ENCODE measurements around the gene DEFB129.

DEFB129 gene

DNA sequence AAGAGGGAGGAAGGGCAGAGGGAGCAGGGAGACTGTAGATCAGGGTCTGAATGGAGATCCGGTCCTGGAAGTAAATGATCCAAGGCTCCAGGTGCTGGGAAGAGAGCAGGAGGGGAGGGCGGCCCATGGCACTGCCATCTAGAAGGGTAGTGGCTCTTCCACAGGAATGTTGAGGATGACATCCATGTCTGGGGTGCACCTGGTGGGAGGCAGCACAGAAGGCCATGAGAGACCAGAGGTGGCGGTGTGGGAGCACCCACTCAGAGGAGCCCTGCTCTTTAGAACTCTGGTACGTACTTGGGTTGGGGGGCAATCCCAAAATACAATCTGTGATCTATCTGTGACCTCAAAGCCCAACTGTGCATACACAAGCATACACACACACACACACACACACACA lies 44.0 kb downstream of the DEFB129 start:
- Histone ChIP-seq H3K27me3 (ENCODE audit: control insufficient read depth in 2 of 2, insufficient read depth in 2 of 2, low read length in 2 of 2) (no peaks in the 10 kb centered on the region), H3K4me3 (ENCODE audit: low read length in 2 of 2) (no peak overlapping the region), H3K36me3 (ENCODE audit: control insufficient read depth in 2 of 2, insufficient read depth in 2 of 2, low read length in 2 of 2) (peaks cover 0 to 9% of the 10 kb centered on the region in 2 donors), H3K9ac (ENCODE audit: low read depth in 1 of 2, low read length in 2 of 2) (no peak overlapping the region), H3K9me3 (ENCODE audit: control insufficient read depth in 2 of 2, low read length in 2 of 2) (no peaks in the 10 kb centered on the region), H3K4me1 (ENCODE audit: control insufficient read depth in 2 of 2, insufficient read depth in 2 of 2, low read length in 2 of 2) (peaks cover 4 to 7% of the 10 kb centered on the region in 2 donors), H3K27ac (ENCODE audit: low read depth in 2 of 2, low read length in 2 of 2) (no peak overlapping the region)

DNA sequence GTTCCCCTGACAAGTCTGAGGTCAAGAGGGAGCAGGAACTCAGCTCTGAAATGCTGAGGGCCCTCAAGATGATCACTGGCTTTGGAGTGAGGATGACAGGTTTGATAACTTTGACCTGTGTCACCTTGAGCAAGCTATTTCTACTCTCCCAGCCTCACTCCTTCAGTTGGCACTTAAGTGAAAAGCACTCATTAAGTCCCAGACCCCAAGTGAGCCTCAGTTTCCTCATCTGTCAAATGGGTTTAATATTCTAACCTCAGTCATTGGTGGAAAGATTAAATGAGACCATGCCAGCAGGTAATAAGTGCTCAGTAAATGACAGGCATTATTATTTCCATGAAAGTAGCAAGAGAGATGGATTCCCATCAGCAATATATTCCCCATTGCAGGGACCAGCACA lies 44.5 kb downstream of the DEFB129 start:
- Histone ChIP-seq H3K27ac (ENCODE audit: low read depth in 2 of 2, low read length in 2 of 2) (no peak overlapping the region), H3K36me3 (ENCODE audit: control insufficient read depth in 2 of 2, insufficient read depth in 2 of 2, low read length in 2 of 2) (peaks cover 4 to 13% of the 10 kb centered on the region in 2 donors), H3K4me1 (ENCODE audit: control insufficient read depth in 2 of 2, insufficient read depth in 2 of 2, low read length in 2 of 2) (peaks cover 4 to 6% of the 10 kb centered on the region in 2 donors), H3K9me3 (ENCODE audit: control insufficient read depth in 2 of 2, low read length in 2 of 2) (no peaks in the 10 kb centered on the region), H3K9ac (ENCODE audit: low read depth in 1 of 2, low read length in 2 of 2) (no peak overlapping the region), H3K27me3 (ENCODE audit: control insufficient read depth in 2 of 2, insufficient read depth in 2 of 2, low read length in 2 of 2) (no peaks in the 10 kb centered on the region), H3K4me3 (ENCODE audit: low read length in 2 of 2) (no peak overlapping the region)

DNA sequence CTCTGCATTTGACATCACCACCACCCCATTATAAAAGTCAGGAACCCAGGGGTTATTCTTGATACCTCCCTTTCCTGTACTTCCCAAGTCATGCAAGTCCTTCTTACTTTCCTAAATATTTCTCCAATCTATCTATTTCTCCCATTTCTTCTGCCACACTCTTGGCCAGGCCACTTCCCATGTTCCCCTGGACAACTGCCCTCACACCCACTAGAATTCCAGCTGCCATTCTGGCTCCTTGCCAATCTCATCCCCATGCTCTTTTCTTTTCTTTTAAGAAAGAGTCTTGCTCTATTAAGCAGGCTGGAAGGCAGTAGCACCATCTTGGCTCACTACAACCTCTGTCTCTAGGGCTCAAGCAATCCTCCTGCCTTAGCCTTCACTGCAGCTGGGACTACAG lies 45.7 kb downstream of the DEFB129 start:
- Histone ChIP-seq H3K4me3 (ENCODE audit: low read length in 2 of 2) (no peak overlapping the region), H3K36me3 (ENCODE audit: control insufficient read depth in 2 of 2, insufficient read depth in 2 of 2, low read length in 2 of 2) (peaks cover 6 to 25% of the 10 kb centered on the region in 2 donors), H3K9ac (ENCODE audit: low read depth in 1 of 2, low read length in 2 of 2) (no peak overlapping the region), H3K27ac (ENCODE audit: low read depth in 2 of 2, low read length in 2 of 2) (no peak overlapping the region), H3K9me3 (ENCODE audit: control insufficient read depth in 2 of 2, low read length in 2 of 2) (no peaks in the 10 kb centered on the region), H3K27me3 (ENCODE audit: control insufficient read depth in 2 of 2, insufficient read depth in 2 of 2, low read length in 2 of 2) (no peaks in the 10 kb centered on the region), H3K4me1 (ENCODE audit: control insufficient read depth in 2 of 2, insufficient read depth in 2 of 2, low read length in 2 of 2) (no peaks in the 10 kb centered on the region)

DNA sequence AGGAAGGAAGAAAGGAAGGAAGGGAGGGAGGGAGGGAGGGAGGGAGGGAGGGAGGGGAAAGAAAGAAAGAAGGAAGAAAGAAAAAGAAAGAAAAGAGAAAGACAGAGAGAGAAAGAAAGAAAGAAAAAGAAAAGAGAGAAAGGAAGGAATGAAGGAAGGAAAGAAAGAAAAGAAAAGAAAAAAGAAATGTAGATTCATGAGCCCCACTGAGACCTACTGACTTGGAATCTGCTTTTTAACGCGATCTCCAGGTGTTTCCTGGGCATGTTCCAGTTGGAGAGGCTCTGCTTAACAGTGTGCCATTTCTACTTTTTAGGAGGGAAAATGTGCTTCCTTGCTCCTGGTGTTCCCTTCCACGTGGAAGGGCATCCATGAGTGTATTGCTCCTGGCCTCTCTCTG lies 46.8 kb downstream of the DEFB129 start:
- Histone ChIP-seq H3K4me3 (ENCODE audit: low read length in 2 of 2) (no peak overlapping the region), H3K27me3 (ENCODE audit: control insufficient read depth in 2 of 2, insufficient read depth in 2 of 2, low read length in 2 of 2) (no peaks in the 10 kb centered on the region), H3K36me3 (ENCODE audit: control insufficient read depth in 2 of 2, insufficient read depth in 2 of 2, low read length in 2 of 2) (peaks cover 9 to 30% of the 10 kb centered on the region in 2 donors), H3K27ac (ENCODE audit: low read depth in 2 of 2, low read length in 2 of 2) (no peak overlapping the region), H3K9me3 (ENCODE audit: control insufficient read depth in 2 of 2, low read length in 2 of 2) (no peaks in the 10 kb centered on the region), H3K4me1 (ENCODE audit: control insufficient read depth in 2 of 2, insufficient read depth in 2 of 2, low read length in 2 of 2) (no peaks in the 10 kb centered on the region), H3K9ac (ENCODE audit: low read depth in 1 of 2, low read length in 2 of 2) (no peak overlapping the region)

DNA sequence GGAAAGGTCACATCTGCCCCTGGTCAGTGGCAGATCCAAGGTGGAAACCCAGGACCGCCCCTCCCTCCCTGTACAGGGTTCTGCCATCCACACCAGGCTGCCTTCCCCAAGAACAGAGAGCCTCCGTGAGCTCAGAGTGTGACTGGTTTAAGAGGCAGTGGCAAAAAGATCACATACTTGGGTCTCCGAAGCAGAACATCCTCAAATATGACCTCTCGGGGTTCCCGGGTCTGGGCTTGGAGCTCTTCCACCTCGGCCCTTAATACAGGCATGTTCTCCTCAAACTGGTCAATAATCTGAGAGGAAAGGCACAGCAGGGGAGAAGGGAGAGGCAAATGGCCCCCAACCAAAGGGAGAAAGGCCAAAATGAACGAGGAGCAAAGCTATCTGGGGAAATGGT lies 48.7 kb downstream of the DEFB129 start:
- no peak overlapping the region for H3K4me3 ChIP-seq (ENCODE audit: low read length in 2 of 2)
- no peaks in the 10 kb centered on the region for H3K9me3 ChIP-seq (ENCODE audit: control insufficient read depth in 2 of 2, low read length in 2 of 2)
- H3K27me3 ChIP-seq (ENCODE audit: control insufficient read depth in 2 of 2, insufficient read depth in 2 of 2, low read length in 2 of 2) = no peaks in the 10 kb centered on the region
- H3K36me3 ChIP-seq (ENCODE audit: control insufficient read depth in 2 of 2, insufficient read depth in 2 of 2, low read length in 2 of 2) = peaks cover 9 to 33% of the 10 kb centered on the region in 2 donors
- no peak overlapping the region for H3K27ac ChIP-seq (ENCODE audit: low read depth in 2 of 2, low read length in 2 of 2)
- H3K9ac ChIP-seq (ENCODE audit: low read depth in 1 of 2, low read length in 2 of 2) = no peak overlapping the region
- H3K4me1 ChIP-seq (ENCODE audit: control insufficient read depth in 2 of 2, insufficient read depth in 2 of 2, low read length in 2 of 2) = no peaks in the 10 kb centered on the region

DNA sequence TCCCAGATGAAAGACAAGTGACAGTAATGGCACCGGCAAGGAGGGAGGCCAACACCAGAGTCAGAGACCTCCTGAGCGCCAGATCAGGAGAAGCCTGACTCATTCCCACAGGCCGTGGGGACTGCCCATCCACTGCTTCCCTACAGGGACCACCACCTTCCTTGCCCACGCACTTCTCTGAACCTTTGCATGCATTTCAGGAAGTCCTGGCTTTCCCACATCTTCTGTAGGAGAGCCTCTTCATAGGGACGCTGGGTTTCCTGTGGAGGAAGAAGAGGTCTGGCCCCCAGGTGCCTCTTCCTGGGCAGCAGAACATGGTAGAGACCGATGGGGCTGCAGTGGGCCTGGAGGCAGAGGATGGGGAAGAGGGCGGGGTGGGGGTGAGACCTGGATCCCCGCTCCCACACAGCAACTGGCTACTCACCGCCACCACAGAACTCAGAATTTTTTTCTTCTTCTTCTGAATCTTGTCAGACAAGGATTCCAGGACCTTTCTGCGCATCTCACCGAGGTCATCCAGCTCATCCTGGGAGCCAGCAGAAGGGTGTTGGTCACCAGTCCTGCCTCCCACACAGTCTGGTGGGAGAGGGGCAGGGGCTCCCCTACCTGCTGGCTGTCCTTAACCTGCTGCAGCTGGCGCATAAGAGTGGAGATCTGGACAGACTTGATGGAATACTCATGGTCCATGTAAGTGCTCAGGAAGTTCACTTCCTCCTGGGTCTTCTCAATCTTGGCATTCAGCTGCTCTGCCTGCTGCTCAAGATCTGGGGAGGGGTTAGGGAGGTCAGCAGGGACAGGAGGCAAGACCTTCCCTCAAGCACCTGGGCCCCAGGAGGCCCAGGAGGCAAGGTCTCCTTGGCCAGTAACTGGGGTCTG lies 49.8 kb downstream of the DEFB129 start:
- no peak overlapping the region for H3K9ac ChIP-seq (ENCODE audit: low read depth in 1 of 2, low read length in 2 of 2)
- H3K4me1 ChIP-seq (ENCODE audit: control insufficient read depth in 2 of 2, insufficient read depth in 2 of 2, low read length in 2 of 2) = no peaks in the 10 kb centered on the region
- no peaks in the 10 kb centered on the region for H3K9me3 ChIP-seq (ENCODE audit: control insufficient read depth in 2 of 2, low read length in 2 of 2)
- H3K36me3 ChIP-seq (ENCODE audit: control insufficient read depth in 2 of 2, insufficient read depth in 2 of 2, low read length in 2 of 2) = peaks cover 9 to 33% of the 10 kb centered on the region in 2 donors
- no peak overlapping the region for H3K4me3 ChIP-seq (ENCODE audit: low read length in 2 of 2)
- no peak overlapping the region for H3K27ac ChIP-seq (ENCODE audit: low read depth in 2 of 2, low read length in 2 of 2)
- H3K27me3 ChIP-seq (ENCODE audit: control insufficient read depth in 2 of 2, insufficient read depth in 2 of 2, low read length in 2 of 2) = no peaks in the 10 kb centered on the region

DNA sequence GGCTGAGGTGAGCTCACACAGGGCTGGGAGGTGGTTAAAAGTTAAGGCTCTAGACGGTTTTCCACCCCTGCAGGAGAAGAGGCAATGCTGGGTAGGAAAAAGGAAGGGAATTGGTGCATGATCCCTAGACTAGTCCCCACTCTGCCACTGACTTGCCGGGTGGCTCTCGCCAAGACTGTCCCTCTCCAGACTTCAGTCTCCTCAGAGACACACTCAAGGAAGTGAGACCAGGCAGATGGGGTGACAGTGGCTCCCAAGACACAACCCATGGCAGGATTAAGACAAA lies 50.4 kb downstream of the DEFB129 start:
- no peaks in the 10 kb centered on the region for H3K27me3 ChIP-seq (ENCODE audit: control insufficient read depth in 2 of 2, insufficient read depth in 2 of 2, low read length in 2 of 2)
- no peaks in the 10 kb centered on the region for H3K9me3 ChIP-seq (ENCODE audit: control insufficient read depth in 2 of 2, low read length in 2 of 2)
- H3K4me3 ChIP-seq (ENCODE audit: low read length in 2 of 2) = no peak overlapping the region
- peaks cover 9 to 33% of the 10 kb centered on the region in 2 donors for H3K36me3 ChIP-seq (ENCODE audit: control insufficient read depth in 2 of 2, insufficient read depth in 2 of 2, low read length in 2 of 2)
- no peaks in the 10 kb centered on the region for H3K4me1 ChIP-seq (ENCODE audit: control insufficient read depth in 2 of 2, insufficient read depth in 2 of 2, low read length in 2 of 2)
- no peak overlapping the region for H3K27ac ChIP-seq (ENCODE audit: low read depth in 2 of 2, low read length in 2 of 2)
- no peak overlapping the region for H3K9ac ChIP-seq (ENCODE audit: low read depth in 1 of 2, low read length in 2 of 2)

DNA sequence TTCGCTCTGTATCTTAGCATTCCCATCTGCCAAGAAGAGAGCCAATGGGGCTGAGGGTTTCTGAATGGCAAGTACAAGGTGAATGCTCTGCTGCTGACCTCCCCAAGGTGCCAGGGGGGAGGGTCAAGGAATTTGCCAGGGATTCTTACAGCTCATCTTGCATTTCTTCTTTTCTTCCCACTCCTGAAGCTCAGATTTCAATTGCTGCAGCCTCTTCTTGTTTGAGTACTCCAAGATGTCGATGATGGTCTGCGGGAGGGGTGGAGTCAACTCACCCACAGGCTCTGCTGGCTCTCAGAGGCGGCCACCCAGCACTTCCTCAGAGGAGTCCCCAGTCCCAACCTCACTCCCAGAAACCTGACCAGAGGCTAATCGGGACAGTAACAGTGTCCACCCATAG lies 51.1 kb downstream of the DEFB129 start:
- H3K36me3 ChIP-seq (ENCODE audit: control insufficient read depth in 2 of 2, insufficient read depth in 2 of 2, low read length in 2 of 2) = peaks cover 9 to 33% of the 10 kb centered on the region in 2 donors
- no peaks in the 10 kb centered on the region for H3K9me3 ChIP-seq (ENCODE audit: control insufficient read depth in 2 of 2, low read length in 2 of 2)
- no peaks in the 10 kb centered on the region for H3K4me1 ChIP-seq (ENCODE audit: control insufficient read depth in 2 of 2, insufficient read depth in 2 of 2, low read length in 2 of 2)
- no peak overlapping the region for H3K27ac ChIP-seq (ENCODE audit: low read depth in 2 of 2, low read length in 2 of 2)
- no peaks in the 10 kb centered on the region for H3K27me3 ChIP-seq (ENCODE audit: control insufficient read depth in 2 of 2, insufficient read depth in 2 of 2, low read length in 2 of 2)
- no peak overlapping the region for H3K4me3 ChIP-seq (ENCODE audit: low read length in 2 of 2)
- H3K9ac ChIP-seq (ENCODE audit: low read depth in 1 of 2, low read length in 2 of 2) = no peak overlapping the region

DNA sequence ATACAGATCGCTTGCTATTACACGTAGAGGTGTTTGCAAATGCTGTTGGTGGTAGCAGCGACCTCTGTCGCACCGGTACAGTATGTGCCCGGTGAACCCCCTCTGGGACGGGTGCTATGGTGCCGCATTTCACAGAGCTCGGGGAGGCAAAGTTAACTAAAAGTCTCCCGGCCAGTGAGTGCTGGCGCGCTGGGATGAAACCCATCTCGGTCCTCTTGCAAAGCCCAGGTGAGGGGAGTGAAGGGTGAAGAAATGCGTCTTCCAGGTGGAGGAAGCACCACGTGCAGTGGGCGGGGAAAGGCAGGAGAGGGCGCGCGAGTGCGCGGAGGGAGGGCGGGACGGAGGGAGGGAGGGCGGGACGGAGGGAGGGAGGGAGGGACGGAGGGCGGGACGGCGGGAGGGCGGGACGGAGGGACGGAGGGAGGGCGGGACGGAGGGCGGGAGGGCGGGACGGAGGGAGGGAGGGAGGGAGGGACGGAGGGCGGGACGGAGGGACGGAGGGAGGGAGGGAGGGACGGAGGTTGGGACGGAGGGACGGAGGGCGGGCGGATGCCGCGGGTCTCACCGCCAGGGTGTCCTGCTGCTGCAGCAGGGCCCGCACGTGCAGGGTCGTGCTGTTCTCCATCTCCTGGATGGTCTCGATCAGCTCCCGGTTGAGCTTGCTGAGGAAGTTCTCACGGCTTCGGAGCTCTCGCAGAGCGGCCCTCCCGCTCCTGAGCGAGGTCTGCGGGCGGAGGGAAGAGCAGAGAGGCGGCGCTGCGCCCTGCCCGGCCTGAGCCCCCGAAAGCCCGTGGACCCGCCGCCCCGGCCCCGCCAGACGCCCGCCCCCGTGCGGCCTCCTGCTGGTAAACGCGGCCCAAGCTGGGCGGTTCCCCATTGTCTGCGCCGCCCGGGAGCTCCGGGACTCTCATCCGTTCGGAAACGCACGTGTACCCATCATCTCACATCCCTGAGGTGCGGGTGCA lies 51.8 kb downstream of the DEFB129 start:
- Histone ChIP-seq H3K4me1 (ENCODE audit: control insufficient read depth in 2 of 2, insufficient read depth in 2 of 2, low read length in 2 of 2) (no peaks in the 10 kb centered on the region), H3K36me3 (ENCODE audit: control insufficient read depth in 2 of 2, insufficient read depth in 2 of 2, low read length in 2 of 2) (peaks cover 9 to 33% of the 10 kb centered on the region in 2 donors), H3K9me3 (ENCODE audit: control insufficient read depth in 2 of 2, low read length in 2 of 2) (no peaks in the 10 kb centered on the region), H3K27ac (ENCODE audit: low read depth in 2 of 2, low read length in 2 of 2) (no peak overlapping the region), H3K27me3 (ENCODE audit: control insufficient read depth in 2 of 2, insufficient read depth in 2 of 2, low read length in 2 of 2) (no peaks in the 10 kb centered on the region), H3K9ac (ENCODE audit: low read depth in 1 of 2, low read length in 2 of 2) (no peak overlapping the region), H3K4me3 (ENCODE audit: low read length in 2 of 2) (no peak overlapping the region)
